ENCODE measurements around the gene SHROOM4. TPM values are rescaled to one million over a fixed set of nuclear protein-coding genes. Genes with fewer than 3 reads are reported as not detected.

Gene SHROOM4
- total RNA-seq, 1 donor from 2014 or later = 5.5 TPM

DNA sequence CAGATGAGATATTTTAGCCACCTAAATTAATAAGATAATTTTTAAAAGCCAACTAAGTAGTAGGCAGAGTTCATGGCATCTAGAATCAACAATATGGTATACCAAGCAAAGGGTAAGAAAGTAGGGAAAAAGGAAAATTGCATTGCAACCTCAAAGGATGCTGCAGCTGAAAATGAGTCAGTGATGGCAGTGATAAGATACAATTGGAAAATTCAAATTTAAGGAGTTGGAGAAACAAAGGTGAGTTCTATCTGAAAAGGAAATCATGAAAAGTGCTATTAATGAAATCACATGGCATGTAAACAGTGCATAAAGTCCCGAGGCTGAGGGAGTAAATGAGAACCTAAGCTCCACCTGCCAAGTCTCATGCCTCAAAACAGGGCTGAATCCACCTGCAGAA is 33.9 kb downstream of the SHROOM4 start:
- no peak overlapping the region for H3K4me3 Mint-ChIP-seq (ENCODE audit: unreplicated experiment)
- H3K27me3 Mint-ChIP-seq (ENCODE audit: low read depth) = no peaks in the 10 kb centered on the region

DNA sequence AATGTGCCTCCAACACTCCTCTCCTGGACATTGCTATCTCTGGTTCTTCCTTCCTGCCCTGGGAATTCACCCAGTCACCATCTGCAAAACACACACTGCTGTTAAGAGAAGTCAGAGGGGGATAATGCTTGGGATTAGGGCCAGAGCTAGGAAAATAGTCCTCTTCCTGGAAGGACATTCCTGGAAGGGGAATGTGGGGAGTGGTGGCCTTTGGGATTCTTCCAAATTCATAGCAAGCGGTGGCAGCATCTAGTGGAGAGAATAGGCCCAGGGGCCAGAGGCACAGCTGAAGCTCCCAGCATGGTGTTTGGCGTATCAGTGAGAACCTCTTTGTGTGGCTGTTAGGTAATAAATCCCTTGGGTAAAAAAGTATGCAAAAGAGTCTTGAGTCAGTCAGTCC is 34.3 kb downstream of the SHROOM4 start:
- H3K27me3 Mint-ChIP-seq (ENCODE audit: low read depth) = no peaks in the 10 kb centered on the region
- no peak for DNase-seq (ENCODE audit: low spot score)
- no peaks in the 10 kb centered on the region for H3K36me3 Mint-ChIP-seq (ENCODE audit: low read depth)
- peak overlapping the region; percentile 8 for H3K27ac Mint-ChIP-seq (ENCODE audit: unreplicated experiment)
- TF ChIP-seq, protein P1, sequence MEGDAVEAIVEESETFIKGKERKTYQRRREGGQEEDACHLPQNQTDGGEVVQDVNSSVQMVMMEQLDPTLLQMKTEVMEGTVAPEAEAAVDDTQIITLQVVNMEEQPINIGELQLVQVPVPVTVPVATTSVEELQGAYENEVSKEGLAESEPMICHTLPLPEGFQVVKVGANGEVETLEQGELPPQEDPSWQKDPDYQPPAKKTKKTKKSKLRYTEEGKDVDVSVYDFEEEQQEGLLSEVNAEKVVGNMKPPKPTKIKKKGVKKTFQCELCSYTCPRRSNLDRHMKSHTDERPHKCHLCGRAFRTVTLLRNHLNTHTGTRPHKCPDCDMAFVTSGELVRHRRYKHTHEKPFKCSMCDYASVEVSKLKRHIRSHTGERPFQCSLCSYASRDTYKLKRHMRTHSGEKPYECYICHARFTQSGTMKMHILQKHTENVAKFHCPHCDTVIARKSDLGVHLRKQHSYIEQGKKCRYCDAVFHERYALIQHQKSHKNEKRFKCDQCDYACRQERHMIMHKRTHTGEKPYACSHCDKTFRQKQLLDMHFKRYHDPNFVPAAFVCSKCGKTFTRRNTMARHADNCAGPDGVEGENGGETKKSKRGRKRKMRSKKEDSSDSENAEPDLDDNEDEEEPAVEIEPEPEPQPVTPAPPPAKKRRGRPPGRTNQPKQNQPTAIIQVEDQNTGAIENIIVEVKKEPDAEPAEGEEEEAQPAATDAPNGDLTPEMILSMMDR (IDR thresholded peaks at IDR 0.05) = no peak
- H3K9me3 Mint-ChIP-seq (ENCODE audit: low read depth) = peaks cover 2% of the 10 kb centered on the region
- H3K4me1 Mint-ChIP-seq (ENCODE audit: low read depth) = peaks cover 10% of the 10 kb centered on the region
- H3K4me3 Mint-ChIP-seq (ENCODE audit: unreplicated experiment) = no peak overlapping the region

More for the DNA sequence above, 33.9 kb downstream of the SHROOM4 start:
- Mint-ChIP-seq H3K27ac (ENCODE audit: unreplicated experiment) (no peak overlapping the region), H3K9me3 (ENCODE audit: low read depth) (peaks cover 2% of the 10 kb centered on the region), H3K36me3 (ENCODE audit: low read depth) (no peaks in the 10 kb centered on the region), H3K4me1 (ENCODE audit: low read depth) (peaks cover 10% of the 10 kb centered on the region)
- TF ChIP-seq, protein P1 (IDR thresholded peaks at IDR 0.05) = no peak
- no peak for DNase-seq (ENCODE audit: low spot score)

DNA sequence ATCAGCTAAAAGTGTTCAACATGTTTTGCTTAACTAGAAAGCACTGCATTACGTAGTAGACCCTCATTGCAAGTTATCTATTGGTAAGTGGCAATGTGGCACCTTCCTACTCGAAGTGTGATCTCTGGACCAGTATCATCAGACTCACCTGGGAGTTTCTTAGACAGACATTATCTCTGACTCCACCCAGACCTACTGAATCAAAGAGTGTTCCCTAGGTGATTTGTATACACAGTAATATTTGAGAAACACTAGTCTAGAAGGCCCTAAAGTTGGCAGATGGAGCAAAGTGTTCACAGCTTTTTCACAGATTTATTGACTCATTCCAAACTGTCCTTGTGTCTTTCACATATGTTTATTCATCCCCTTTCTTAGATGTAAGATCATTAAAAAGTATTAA is 35.7 kb downstream of the SHROOM4 start:
- Mint-ChIP-seq H3K27ac (ENCODE audit: unreplicated experiment) (no peak overlapping the region), H3K4me1 (ENCODE audit: low read depth) (peaks cover 10% of the 10 kb centered on the region), H3K4me3 (ENCODE audit: unreplicated experiment) (no peak overlapping the region), H3K9me3 (ENCODE audit: low read depth) (peaks cover 2% of the 10 kb centered on the region), H3K36me3 (ENCODE audit: low read depth) (no peaks in the 10 kb centered on the region), H3K27me3 (ENCODE audit: low read depth) (no peaks in the 10 kb centered on the region)
- no peak for DNase-seq (ENCODE audit: low spot score)
- TF ChIP-seq, protein P1 (IDR thresholded peaks at IDR 0.05) = no peak

DNA sequence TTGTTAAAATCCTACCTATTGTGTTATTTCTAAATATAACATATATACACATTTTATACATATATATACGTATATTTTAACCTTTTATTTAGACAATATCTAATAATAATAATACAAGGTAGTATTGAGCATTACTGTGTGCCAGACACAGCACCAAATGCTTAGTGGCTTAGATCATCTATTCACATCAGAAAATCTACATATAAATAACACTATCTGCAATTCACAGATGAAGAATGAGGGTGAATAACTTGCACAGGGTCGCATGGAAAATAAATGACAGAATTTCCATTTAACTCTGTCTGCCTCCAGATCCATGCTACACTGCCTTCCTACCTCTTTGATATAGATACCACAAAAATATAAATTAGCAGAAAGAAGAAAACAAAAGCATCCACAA is 37.7 kb downstream of the SHROOM4 start:
- Mint-ChIP-seq H3K27me3 (ENCODE audit: low read depth) (no peaks in the 10 kb centered on the region), H3K9me3 (ENCODE audit: low read depth) (peaks cover 2% of the 10 kb centered on the region), H3K36me3 (ENCODE audit: low read depth) (no peaks in the 10 kb centered on the region), H3K4me1 (ENCODE audit: low read depth) (peaks cover 10% of the 10 kb centered on the region), H3K4me3 (ENCODE audit: unreplicated experiment) (no peak overlapping the region), H3K27ac (ENCODE audit: unreplicated experiment) (no peak overlapping the region)
- TF ChIP-seq, protein P1 (IDR thresholded peaks at IDR 0.05) = no peak
- DNase-seq (ENCODE audit: low spot score) = no peak

DNA sequence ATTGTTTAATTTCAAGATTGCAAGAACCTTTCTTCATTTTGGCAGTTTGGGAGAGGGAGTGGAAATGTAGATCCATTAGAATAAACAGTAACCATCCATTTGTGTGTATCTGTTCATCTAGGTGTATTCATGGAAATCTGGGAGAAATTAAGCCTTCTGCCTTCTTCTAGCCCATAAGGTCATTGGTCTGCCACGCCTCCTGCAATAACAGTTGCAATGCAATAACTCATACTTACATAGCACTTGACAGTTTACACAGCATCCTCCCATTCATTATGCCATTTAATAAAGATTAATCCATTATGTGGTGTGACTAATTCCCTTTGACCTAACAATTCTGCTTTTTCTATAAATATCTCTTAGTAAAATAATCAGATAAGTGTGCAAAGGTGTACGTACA is 42.6 kb downstream of the SHROOM4 start:
- Mint-ChIP-seq H3K9me3 (ENCODE audit: low read depth) (no peaks in the 10 kb centered on the region), H3K4me1 (ENCODE audit: low read depth) (peaks cover 6% of the 10 kb centered on the region), H3K4me3 (ENCODE audit: unreplicated experiment) (no peak overlapping the region), H3K27me3 (ENCODE audit: low read depth) (no peaks in the 10 kb centered on the region), H3K36me3 (ENCODE audit: low read depth) (no peaks in the 10 kb centered on the region), H3K27ac (ENCODE audit: unreplicated experiment) (no peak overlapping the region)
- TF ChIP-seq, protein P1 (IDR thresholded peaks at IDR 0.05) = no peak
- DNase-seq (ENCODE audit: low spot score) = no peak

All from chondrocyte (in vitro differentiated cells).